RKO (cell line): Measurements from ENCODE around the gene MILR1.

Experiments
- DNase-seq: peaks from one replicate; pipeline ENCODE4 v3.0.0-alpha.2; 2016; ENCODE audit warnings: low spot score

The MILR1 gene

GRCh38 chr17:64503821-64504768 is 55.2 kb downstream of the MILR1 start:
- no peak for DNase-seq

- peak; percentile 69 for DNase-seq
Observed at GRCh38 chr17:64504769-64505339, 55.9 kb downstream of the MILR1 start.

GRCh38 chr17:64505340-64506200 is 56.7 kb downstream of the MILR1 start:
- peak; percentile 80 for DNase-seq

GRCh38 chr17:64506201-64506575 is 57.3 kb downstream of the MILR1 start, which contains the start of gene DDX5:
DDX5 (minus strand) TSS chr17:64506289; CDS start chr17:64506119, 170 bp downstream.
- peak; percentile 97 for DNase-seq

GRCh38 chr17:64506576-64507412 is 57.9 kb downstream of the MILR1 start, which contains the start of gene CEP95:
CEP95 (plus strand) TSS chr17:64506977; CDS start chr17:64507098, 121 bp downstream.
- DNase-seq: peak; percentile 93

GRCh38 chr17:64507413-64507782 is 58.5 kb downstream of the MILR1 start:
- peak; percentile 91 for DNase-seq

GRCh38 chr17:64508683-64509082 is 59.8 kb downstream of the MILR1 start:
- DNase-seq: no peak

GRCh38 chr17:64509179-64509578 is 60.3 kb downstream of the MILR1 start:
- no peak for DNase-seq

GRCh38 chr17:64515419-64515818 is 66.5 kb downstream of the MILR1 start:
- no peak for DNase-seq

- no peak for DNase-seq
Observed at GRCh38 chr17:64515829-64516228, 66.9 kb downstream of the MILR1 start.
